Measurements from ENCODE around the gene RBPJL.

Gene RBPJL

DNA sequence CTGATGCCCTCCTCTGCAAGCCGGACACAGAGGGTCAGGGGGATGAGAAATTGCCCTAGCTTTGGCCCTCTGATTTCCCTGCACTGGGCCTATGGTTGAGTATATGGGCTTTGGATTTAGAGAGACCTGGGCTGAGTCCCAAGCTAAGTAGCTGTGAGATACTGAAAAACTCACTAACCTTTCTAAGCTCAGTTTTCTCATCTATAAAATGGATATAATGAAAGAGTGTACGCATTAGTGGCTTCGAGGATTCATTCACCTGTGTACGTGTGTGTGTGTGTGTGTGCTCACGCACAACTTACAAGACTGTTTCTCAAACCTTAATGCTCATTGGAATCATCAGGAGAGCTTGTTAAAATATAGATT is 12.7 kb upstream of the RBPJL start:
- DNase-seq: no peak

DNA sequence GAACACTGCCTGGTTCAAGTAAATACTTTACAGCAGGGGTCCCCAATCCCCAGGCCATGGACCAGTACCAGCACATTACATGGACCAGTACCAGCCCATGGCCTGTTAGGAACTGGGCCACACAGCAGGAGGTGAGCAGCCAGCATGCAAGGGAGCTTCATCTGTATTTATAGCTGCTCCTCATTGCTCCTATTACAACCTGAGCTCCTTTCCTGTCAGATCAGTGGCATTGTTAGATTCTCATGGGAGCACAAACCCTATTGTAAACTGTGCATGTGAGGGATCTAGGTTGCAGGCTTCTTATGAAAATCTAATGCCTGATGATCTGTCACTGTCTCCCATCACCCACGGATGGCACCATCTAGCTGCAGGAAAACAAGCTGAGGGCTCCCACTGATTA is 12.0 kb upstream of the RBPJL start:
- no peak for DNase-seq

DNA sequence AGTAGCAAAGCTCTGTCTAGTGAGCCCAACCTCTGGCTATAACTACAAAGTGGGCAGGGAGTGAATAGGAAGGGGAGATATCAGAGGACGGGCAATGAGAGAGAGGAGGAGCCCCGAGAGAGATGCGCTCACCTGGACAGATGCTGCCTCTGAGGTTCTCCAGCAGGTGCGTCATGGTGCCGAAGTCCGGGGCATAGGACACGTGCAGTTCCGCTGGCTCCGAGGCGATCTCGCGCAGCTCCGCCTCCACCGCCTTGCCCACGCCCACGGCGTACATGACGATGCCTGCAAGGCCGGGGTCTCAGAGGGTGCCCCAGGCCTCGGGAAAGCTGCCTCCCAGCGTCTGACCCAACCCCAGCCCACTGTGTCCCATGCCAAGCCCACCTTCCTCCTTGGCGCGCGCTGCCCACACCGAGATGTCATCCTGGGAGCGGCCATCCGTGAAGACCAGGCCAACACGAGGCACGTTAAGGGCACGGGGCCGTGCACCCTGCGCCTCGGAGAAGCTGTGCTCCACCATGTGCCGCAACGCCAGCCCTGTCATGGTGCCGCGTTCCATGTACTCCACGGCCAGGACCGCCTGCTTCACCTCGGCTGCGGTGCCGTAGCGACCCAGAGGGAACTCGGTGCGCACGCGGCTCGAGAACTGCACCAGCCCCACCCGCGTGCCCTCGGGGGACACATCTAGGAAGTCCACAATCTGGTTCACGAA is 8.7 kb upstream of the RBPJL start:
- DNase-seq: no peak

DNA sequence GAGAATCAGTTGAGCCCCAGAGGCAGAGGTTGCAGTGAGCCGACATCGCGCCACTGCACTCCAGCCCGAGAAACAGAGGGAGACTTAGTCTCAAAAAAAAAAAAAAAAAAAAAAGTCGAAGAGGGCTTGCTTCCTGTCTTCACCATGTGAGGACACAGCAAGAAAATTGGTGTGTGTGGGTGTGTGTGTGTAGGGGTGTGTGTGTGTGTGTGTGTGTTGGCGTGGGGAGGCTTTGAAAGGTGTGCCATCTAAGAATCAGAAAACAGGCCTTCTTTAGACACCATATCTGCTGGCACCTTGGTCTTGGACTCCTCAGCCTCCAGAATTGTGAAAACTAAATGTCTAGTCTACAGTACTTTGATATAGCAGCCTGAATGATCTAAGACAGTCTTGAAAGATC is 6.9 kb upstream of the RBPJL start:
- no peak for DNase-seq

DNA sequence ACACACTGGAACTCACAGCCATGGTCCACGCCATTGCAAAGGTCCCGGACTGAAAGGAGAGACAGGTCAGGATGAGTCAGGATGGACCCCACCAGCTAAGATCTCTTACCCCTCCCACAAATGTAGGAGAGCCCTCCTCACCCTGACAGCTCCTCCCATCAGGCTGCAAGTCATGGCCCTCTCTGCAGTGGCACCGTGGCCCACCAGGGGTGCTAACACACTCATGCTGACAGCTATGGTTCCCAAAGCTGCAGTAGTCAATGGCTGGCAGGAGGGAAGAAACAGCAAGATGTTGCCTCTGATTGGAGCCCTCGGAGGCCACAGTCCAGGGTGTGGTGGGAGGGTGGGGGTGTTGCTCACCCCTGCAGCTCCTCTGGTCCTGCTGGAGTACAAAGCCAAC is 5.7 kb upstream of the RBPJL start:
- peak; percentile 27 for DNase-seq

DNA sequence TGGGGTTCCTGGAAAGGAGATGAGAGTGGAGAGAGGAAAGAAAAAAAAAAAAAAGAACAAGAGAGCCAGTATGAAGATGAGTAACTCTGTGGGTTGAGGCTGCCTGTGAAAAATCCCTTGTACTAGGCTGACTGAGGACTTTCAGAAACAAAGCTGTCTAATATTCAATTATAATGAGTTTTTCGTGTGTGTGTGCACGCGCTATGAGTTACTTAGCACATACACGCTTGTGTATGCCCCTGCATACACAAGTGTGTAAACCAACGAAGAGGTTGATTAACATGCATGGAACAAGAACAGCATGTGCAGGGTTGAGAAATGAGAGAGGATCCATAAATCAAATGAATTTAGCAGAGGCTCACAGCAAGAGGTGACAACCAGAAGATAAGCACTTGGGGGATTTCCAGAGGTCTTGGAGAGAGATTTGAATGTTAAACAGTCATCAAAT is 4.8 kb upstream of the RBPJL start:
- no peak for DNase-seq

DNA sequence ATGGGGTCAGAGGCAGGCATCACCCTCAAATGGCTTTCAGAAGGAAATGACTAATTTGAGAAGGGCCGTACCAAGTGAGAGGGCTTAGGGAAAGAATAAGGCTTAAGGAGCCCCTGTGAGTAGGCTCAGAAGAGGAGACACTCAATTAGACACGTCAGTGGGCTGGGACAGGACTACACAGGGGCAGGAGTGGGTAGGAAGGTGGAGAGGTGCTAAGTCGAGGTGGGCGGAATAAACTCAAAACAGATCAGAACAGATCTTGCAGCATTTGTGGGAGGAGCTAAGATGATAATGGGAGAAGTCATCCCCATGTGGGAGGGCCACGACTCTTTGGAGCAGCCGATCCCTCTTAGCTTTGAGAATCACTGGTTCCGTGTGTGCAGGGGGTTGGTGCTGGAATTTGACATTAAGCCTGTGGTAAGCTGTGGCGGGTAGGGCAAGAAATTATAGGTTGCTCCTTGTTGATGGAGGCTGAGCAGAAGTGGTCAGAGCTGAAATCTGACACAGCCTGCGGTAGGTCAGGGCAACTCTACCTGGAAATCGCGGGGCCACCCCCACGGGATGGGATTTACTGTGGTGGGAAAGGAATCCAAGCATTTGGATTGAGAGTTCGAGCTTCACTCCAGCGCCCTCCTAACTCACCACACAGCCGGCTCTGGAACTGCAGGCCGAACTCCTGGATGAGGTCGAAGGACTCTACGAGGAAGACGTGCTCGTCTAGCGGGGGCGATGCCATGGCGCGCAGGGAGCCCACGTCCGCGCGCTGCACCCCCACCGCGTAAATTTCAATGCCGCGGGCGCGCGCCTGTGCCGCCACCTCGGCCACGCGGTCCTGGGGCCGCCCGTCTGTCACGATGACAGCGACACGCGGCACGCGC is 2.8 kb upstream of the RBPJL start:
- DNase-seq: no peak

DNA sequence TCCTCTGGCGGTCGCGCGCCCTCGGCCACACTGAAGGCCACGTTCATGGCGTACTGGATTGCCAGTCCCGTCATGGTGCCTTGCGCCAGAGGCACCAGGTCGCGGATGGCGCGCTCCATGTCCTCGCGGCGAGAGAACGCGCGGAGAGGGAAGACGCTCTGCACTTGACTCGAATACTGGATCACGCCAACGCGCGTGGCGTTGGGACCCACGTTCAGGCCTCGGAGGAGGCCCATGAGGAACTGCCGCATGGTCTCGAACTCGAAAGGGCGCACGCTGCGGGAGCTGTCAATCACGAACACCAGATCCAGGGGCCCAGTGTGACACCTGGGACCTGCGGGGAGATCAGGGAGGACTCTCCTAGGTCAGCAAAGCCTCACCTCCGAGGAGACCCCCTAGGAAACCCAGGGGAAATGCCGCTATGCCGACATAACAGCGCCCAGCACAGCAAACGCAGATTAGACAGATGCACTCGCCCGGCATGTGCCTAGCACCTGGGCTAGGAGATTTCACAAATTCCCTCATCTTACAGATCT is 2.1 kb upstream of the RBPJL start:
- DNase-seq: no peak

DNA sequence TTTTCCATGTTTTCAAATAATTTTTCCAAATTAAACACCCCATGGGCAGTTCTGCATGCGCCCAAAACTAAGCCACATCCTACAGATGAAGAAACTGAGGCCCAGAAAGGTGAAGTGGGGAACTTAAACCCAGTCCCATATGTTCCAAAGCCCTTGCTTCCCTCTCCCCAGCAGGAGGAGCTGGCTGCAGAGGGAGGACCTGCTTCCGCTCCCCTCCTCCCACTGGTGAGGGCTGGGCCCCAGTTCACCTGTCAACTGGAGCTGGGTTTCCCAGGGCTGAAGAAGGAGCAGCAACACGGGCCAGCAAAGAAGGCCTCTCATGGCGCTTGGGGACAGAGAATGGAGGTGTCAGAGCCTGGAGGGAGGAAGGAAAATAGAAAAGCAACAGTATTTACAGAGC is 1.4 kb upstream of the RBPJL start:
- DNase-seq: peak; percentile 14

DNA sequence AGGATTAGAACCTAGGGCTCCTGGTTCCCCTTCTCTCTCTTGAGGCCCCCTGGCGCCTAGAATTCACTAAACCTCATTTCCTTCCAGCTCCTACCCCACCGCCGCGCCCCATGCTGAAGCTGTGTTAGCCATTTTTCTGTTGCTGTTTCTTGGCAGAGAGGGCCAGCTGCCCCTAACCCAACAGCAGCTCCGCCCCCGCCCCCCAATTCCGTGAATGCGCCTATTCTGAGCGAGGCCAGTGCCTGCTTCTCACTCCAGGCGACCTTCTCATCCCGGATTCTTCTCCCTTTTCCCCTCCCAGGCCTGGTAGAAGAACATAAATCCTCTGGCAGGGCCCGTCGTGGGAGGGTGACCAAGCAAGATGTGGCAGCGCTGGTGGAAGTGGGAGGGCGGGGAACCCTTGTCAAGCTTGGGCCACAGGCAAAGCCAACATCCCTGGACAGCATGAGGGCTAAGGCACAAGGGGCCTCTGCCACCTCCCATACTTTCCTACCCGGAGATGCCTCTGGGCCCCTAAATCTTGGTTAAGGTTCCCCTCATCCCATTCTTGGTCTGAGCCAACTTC is 518 bp downstream of the RBPJL start:
- DNase-seq: no peak

DNA sequence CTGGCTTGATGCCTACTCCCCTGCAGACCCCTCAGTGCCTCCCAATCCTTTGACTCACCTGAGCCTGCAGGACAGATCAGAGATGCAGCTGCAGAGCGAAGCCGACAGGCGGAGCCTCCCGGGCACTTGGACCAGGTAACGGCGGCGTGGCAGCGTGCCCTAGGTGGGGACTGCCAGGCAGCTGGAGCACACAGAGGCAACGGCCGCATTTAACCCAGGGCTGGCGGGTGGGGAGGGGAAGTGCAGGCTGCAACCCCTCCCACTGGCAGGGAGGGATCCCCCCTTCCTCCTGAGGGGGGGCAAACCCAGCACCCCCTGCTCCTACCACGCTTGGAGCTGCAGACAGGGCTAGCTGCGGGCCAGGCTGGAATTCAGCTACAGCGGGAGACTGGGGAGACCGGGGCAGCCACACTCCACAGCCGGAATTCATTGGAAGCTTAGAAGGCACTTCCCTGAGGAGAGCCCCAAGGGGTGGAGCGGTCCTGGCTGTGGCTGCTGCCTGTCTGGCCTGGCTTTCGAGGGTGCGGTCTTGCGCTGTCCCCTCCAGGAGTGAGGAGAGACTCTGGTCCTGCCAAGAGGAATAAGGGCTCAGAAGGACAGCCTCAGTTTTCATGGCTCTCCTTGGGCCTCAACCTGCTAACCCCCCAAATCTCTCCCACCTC is 1.6 kb downstream of the RBPJL start, which contains the start of gene MATN4:
TSS of gene MATN4 (minus strand) at position 183 of the 662 bp plus-strand sequence. CDS start 2,717 bp downstream, outside the sequence.
- DNase-seq: peak; percentile 9

DNA sequence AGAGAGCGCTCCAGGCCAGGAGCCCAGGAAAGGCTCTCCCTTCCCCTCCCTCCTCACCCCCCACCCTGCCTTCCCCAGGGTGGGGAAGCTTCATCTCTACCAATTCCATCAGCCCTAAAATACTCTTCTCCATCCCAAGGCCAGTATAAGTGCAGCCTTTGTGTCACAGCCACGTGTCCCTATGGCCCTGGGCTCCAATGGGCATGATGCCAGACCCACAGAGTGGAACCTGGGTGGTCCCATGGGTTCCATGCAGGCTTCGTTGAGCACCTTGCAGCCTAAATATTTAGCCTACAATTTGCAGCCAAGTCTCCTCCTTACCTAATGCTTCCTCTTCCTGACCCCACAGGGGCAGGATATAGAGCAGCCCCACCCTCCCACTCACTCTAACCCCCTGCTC is 2.4 kb downstream of the RBPJL start:
- no peak for DNase-seq

DNA sequence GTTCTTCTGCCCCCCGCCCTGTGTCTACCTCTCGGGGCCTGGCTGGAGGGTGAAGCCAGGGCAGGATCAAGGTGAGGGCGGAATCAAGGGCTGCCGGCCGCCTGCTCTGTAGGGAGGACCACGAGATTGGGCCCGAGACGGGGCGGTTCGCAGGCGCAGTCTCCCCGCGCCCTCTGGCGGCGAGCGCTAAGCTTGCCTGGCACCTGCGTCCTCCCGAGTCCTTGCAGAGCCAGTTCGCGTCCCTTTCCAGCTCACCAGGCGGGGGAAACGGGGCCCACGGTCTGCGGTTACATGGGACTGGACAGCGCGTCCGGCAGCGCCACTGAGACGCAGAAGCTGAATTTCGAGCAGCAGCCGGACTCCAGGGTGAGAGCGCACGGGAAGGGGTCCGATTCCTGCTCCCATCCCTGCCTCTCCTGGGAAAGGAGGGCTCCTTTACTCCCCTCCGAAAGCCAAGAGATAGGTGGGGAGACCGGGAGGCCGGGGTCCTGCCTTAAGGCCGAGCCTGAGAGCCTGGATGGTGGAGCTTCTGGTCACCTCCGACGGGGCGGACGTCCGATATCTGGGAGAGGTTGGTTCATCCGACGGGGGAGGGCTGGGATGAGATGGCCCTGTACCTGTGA is 5.1 kb downstream of the RBPJL start:
- DNase-seq: peak; percentile 35

DNA sequence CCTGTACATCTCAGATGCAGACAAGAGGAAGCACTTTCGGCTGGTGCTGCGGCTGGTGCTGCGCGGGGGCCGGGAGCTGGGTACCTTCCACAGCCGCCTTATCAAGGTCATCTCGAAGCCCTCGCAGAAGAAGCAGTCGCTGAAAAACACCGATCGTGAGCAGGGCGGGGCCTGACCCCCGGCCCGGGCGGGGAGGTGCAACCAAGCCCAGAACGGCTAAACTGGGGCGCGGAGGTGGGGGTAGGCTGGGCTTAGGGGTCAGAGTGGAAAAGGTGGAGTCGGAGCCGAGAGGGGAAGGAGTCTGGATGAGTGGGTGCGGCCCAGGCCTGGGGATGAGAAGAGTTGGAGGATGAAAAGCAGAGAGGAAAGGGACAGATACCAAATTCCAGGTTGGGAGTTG is 5.6 kb downstream of the RBPJL start:
- no peak for DNase-seq

DNA sequence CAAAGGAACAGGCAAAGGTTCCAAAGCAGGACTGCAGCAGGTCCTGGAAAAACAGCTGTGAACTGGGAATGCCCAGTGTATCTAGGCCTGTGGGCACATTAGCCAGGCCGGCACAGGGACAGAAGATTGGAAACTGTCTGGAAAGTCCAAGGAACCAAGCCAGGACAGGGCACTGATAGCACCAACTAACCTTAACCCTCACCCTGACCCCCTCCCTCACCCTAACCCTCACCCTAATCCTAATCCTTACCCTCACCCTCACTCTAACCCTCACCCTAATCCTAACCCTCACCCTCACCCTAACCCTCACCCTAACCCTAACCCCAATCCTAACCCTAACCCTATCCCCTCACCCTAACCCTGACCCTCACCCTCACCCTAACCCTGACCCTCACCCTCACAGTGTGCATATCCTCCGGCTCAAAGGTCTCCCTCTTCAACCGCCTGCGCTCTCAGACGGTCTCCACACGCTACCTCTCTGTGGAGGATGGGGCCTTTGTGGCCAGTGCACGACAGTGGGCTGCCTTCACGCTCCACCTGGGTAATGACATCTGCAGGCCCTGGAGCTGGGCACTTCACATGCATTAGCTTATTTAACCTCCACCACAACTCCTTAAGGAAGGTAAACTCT is 6.5 kb downstream of the RBPJL start:
- no peak for DNase-seq

DNA sequence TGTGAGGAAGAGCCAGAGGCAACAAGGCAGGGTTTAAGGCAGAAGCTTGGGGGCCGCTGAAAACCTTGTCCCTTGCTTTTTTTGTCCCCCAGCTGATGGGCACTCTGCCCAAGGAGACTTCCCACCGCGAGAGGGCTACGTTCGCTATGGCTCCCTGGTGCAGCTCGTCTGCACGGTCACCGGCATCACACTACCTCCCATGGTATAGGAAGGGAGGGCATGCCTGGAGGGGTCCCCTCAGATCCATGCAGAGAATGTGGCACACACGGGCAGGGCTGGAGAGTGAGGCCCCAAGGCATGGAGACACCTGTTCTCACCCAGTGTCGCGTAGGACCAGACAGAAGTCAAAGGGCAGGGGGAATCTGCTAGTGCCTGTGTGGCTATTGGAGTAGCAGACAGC is 7.3 kb downstream of the RBPJL start:
- DNase-seq: no peak

DNA sequence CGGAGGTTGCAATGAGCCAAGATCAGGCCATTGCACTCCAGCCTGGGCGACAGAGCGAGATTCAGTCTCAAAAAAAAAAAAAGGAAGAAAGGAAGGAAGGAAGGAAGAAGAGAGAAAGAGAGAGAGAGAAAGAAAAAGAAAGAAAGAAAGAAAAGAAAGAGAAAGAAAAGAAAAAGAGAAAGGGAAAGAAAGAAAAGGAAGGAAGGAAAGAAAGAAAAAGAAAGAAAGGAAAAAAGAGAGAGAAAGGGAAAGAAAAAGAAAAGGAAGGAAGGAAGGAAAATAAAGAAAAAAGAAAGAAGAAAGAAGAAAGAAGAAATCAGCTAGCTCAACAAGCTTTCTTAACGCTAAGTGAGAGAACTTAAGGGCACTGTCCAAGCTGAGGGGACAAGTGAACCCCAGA is 9.0 kb downstream of the RBPJL start:
- no peak for DNase-seq

DNA sequence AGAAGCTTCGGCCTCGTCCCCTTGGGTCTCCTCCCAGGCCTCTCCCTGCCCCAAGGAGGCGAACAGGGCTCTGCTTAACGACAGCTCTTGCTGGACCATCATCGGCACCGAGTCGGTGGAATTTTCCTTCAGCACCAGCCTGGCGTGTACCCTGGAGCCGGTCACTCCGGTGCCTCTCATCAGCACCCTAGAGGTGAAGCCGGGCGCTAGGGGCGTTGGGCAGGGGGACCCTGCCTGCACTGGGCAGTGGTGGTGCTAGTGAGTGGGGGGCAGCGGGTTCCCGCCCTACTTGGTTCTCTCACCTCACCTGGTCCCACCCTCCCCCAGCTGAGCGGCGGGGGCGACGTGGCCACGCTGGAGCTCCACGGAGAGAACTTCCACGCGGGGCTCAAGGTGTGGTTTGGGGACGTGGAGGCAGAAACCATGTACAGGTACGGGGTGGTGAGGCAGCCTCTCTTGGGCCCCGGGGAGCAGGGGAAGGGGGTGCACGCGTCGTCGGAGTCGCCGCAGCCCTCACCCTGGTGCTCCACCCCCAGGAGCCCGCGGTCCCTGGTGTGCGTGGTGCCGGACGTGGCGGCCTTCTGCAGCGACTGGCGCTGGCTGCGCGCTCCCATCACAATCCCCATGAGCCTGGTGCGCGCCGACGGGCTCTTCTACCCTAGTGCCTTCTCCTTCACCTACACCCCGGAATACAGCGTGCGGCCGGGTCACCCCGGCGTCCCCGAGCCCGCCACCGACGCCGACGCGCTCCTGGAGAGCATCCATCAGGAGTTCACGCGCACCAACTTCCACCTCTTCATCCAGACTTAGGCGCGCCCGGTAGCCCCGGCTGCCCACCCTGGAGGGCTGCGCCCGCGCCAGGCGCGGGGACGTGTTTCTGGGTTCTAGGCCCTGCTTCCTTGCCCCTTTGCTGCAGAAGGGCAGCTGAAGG is 9.8 kb downstream of the RBPJL start:
- DNase-seq: no peak

DNA sequence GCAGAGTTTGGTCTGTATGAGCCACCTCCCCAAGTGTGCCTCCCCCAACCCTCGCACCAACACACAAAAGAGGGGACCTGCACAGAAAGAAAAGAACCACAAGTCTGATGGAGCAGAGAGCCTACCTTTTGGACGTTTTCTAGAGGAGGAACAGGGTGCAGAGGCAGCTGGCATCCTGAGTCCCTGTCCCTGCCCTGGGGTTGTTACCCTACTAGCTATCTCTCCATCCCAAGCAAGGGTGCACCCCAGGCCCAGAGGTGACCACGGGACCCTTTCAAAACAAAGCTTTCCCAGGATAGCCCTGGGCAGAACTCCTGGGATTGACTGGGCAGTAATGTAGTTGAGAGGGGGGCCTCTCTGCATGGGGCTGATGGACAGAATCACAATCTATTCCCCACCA is 11.2 kb downstream of the RBPJL start:
- no peak for DNase-seq

DNA sequence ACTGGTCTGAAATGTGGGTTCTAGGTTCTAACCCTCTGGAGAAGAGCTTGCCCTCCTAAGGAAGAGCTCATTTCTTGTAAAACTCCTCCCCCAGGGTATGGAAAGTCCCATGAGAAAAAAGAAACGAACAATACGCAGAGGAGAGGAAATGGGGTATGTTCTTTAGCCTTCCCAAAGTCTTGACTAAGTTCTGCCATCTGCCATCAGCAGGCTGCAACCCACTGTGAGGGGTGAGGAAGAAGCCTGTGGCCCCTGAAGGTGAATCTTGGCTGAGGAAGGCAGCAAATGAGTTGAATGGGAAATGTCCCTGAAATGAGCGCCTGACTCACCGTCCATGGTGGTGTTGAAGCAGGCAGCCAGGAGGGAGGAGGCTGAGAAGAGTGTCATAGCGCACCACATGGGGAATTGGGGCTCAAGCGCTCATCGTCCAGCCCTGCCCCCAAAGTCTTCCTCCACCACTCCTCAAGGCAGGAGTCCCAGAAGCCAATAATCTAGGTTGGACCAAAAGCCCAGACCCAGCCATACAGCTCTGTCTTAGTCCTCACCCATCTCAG is 11.8 kb downstream of the RBPJL start:
- DNase-seq: no peak

DNA sequence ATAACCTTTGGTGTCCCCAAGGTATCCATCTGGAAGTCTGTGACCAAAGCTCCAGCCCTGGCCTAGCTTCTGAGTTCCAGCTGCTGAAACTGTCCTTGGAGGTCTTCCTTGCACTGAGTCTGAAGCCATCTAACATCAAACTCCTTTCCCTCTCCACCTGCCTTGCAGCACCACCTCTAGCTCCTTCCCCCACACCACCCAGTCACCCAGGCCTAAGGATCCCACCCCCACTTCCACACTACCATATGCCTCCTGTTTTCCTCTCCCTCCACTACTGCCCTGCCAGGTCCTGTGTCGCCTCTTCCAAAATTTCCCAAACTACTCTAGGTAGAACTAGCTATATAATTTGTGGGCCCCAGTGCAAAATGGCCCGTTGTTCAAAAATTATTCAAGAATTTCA is 12.3 kb downstream of the RBPJL start:
- DNase-seq: no peak
